Measurements from ENCODE around the gene TMEM231.

- TF ChIP-seq REST (IDR thresholded peaks at IDR 0.05; ENCODE audit: insufficient read depth in 1 of 2, low read depth in 2 of 2, low read length in 2 of 2) (no peak), POLR2AphosphoS5 (IDR thresholded peaks at IDR 0.05; ENCODE audit: low read depth, low read length) (no peak), SIN3A (IDR thresholded peaks at IDR 0.05; ENCODE audit: borderline replicate concordance, insufficient read depth, low read length) (no peak), TAF1 (IDR thresholded peaks at IDR 0.05; ENCODE audit: borderline replicate concordance, insufficient read depth, low read length) (no peak)
These were observed 61.4 kb downstream of the TMEM231 start for GRCh38 chr16:75494661-75495075.
